ENCODE measurements around the gene ACTA2.

The ACTA2 gene

DNA sequence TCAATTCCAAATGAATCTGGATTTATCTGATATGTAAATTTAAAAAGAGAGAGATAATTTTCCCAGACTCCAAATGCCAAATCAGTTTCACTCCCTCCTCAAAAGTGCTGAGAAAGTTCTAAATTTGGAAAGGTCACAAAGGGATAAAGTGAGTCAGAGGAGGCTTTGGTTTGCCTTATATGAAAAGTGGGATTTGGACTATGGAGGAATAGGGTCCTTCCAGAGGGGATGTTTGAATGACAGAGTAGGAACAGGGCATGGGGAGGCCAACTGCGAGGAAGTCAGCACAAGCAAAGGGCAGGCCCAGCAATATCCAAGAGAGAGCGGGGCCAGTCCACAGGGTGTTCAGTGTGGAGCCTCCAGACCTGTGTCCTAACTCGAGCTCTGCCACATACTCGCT lies 28.2 kb upstream of the ACTA2 start:
- DNase-seq = no peak

DNA sequence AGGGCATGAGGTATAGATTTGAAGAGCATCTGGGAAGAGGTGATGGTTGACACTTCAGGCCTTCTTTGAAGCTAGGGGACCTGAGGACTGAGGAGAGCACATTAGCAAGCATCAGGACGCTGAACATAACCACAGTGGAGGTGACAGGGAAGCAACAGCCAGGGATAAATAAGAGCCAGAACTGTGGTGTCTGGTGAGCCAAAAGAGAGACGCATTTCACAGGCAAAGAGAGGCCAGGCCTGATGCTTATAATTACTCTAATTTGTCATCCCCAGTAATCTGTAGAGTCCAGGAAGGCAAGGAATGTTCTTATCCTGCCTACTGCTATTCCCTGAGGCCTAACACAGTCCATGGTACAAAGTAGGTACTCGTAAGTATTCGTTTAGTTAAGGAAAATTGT lies 27.7 kb upstream of the ACTA2 start:
- no peak for DNase-seq

DNA sequence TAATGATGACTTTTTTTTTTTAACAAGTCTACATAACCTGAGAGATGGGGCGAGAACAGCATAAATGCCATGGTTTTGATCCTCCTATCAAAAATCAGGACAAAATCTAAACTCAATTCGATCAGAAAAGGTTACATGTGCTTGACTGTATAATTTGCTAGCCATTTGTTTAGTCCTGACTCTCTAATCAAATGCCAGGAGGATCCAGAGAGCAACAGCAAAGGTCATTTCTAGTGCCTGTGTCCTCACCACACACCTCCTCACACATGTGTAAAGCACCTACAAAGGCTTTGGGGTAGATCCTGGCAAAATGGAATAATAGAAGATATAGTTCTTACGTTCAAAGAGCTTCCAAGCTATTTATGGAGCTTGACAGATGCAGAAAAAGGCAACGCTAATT lies 27.0 kb upstream of the ACTA2 start:
- DNase-seq = no peak

DNA sequence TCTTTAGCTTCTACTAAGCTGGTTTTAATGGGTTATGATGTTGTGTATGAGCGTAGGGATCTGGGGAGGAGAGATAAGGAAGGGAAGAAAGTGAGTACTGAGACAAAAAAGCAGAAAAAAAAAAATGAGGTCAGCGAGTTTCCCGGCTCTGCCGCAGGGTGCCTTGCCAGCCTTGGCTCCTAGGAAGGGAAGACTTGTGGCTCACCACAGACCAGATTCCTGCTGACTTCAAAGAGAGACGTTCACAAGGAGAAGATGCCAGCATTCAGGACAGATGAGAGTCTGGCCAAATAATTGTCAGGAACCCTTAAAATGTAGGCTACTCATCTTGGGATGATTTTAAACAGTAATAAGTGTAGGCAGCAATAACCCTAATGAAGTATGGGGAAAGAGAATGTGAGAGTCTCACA lies 26.6 kb upstream of the ACTA2 start:
- DNase-seq = no peak

GRCh38 chr10:88978463-88978862 lies 25.9 kb upstream of the ACTA2 start:
- DNase-seq = no peak

DNA sequence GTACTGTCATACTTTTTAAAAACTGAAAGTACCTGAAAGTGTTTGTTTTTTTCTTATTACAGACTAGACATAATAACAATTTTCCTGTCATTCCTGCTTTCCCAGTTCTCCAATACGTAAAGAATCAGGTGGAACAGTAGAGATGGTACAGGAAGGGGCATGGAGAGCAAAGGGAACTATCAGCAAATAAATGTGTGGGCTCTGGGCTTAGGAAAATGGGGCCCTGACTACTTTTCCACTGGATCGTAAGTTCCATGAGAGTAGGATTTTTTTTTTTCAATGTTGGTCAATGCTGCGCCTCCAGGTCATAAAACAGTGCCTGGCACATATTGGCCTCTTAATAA lies 22.8 kb upstream of the ACTA2 start:
- no peak for DNase-seq

GRCh38 chr10:88974446-88975376 lies 22.1 kb upstream of the ACTA2 start:
- no peak for DNase-seq

DNA sequence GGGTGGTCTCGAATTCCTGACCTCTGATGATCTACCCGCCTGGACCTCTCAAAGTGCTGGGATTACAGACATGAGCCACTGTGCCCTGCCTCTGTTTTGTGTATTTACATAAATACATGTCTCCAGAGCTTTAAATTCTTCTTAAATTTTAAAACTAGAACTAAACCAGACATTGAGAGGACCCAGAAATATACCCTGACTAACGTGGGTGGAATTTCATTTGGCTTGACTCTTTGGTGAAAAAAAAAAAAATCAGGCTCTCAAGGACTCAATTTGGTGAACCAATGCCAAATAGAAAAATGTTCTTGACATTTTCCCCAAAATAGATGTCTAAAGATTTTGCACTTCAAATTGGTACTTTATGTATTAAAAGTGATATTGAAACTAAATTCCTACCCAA lies 21.4 kb upstream of the ACTA2 start:
- DNase-seq = no peak

DNA sequence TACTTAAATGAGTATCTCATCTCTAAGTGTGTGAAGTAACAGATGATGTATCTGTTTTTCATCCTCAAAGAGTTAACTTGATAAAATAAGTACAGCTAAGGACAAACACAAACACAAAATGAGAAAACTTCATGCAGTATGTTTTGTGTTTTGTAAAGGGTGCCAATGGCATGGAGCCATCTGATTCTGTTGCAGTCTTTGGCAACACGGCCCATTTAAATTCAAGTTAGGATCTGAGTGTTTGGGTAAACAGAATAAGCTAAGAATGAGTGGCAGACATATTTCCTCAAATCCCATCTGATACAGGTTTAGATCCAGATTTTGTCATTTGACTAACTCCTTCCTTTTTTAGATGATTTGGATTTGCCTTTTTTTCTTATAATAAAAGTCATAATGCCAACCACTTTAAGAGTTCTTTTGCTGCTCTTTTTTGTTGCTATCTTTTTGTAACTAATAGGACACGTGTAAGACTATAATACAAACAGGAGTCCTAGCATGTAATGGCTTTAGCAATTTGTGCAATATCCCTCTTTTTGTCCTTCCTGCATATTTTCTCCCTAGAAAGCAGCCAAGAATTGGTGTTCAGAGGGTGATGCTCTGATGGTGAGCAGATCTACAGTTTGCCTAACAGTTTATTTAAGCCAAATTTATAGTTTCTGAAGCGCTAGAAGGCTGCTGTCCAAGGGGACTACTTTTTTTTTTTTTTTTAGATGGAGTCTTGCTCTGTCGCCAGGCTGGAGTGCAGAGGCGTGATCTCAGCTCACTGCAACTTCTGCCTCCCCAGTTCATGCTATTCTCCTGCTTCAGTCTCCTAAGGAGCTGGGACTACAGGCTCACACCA lies 18.9 kb upstream of the ACTA2 start:
- DNase-seq = no peak

GRCh38 chr10:88968391-88968790 lies 15.8 kb upstream of the ACTA2 start:
- no peak for DNase-seq

DNA sequence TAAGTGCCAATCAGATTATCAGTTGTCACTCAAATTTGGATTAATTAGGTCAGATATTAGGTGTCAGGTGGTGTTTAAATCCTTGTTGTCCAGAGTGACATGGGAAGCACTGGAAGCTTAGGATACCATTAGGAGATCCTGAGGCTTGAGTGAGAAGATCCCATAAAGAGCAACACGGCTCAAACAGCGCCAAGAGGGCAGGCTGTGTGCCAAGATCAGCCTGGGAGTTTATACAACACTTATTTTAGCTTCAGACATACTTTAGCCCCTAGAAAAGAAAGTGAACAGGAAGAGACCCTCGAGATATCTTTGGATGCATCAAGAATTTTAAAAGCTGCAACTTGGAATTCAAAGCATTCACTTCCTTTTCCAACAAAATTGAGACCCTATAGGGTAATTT lies 14.2 kb upstream of the ACTA2 start:
- DNase-seq = no peak

- no peak for DNase-seq
Measured at GRCh38 chr10:88964869-88965415, 12.4 kb upstream of the ACTA2 start.

DNA sequence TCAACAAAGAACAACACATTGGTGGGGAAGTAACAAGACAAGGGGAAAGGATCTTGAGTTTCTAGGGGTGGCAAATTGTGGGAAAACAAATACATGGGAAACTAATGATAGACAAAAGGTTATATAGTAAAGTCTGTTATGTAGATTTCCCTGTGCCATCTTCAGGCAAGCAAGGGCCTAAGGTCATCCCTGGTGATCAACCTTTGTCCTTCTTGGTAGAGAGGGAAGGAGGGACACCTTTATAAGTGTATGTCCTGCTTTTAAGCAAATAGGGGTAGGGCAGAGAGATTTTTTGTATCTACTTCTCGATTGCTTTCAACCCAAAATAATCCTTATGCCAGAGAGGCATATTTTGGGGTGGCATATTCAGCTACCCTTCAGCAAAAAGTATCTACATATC lies 11.8 kb upstream of the ACTA2 start:
- DNase-seq = no peak

DNA sequence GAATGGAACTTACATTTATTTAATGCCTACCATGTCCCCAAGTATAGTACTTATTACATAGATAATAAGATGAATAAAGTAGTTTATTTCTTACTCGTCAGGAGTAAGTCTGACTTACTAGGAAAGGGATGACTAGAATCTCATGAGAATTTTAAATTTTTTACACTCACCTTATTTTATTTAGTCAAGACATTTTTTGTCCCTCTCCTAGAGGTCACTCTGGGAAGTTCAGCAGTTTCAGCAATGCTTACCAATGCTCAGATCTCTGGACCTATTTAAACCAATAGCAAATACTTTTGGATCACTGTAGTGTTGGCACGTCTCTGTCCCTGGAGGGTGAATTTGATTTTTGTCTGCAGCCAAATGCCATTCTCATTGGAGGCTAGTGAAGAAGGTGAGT lies 10.7 kb upstream of the ACTA2 start:
- DNase-seq = no peak

DNA sequence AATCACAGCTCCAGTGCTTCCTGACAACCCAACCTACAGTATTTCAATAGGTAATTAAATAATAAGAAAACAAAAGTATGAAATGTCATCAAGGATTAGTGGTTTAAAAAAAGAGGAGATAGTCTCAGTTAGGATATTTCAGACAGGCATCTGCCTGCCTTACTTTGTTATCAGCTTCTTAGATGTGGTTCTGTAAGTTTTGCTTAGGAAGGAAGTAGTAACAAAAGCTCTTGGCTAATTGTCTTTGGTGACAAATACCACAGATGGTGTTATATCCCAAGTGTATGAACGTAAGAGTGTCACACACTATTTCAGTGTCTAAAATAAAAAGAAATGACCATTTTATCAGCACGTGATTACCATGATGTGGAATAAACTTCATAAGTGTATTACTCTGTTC lies 9.8 kb upstream of the ACTA2 start:
- DNase-seq = no peak

DNA sequence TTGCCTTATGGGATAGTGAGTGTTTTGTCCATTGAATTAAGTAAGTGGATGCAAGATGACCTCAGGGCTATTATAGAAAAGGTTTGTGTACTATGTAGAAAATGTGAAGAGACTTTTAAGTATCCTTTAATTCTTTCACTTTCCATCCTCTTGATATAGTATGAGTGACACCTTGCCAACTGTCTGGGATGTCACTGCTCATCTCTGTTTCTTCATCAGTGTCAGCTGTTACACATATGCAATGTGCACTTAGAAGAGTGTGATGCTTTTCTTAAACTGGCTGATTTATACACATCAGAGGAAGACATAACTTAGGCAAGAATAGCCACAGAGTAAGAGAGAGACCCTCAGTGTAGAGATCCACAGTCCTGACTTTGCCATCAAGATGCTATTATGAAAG lies 8.7 kb upstream of the ACTA2 start:
- no peak for DNase-seq

GRCh38 chr10:88960802-88961201 lies 8.2 kb upstream of the ACTA2 start:
- DNase-seq = peak; percentile 26

DNA sequence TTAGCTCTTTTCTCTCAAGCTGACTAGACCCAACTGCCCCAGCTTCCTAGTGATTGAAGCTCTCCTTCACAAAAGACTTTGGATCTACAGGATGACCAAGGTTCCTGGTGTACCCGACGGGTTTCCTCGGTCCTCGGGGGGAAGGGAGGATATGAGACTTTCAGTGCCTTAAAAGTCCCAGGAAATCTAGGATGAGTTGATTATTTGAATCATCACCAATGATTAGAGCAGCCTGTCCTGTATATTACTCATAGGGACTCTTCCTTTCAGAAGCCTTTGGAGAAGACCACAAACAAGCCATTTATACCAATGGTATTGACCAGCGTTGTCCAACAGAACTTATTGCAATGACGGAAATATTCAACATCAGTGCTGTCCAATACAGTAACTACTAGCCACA lies 6.1 kb upstream of the ACTA2 start:
- DNase-seq = no peak

DNA sequence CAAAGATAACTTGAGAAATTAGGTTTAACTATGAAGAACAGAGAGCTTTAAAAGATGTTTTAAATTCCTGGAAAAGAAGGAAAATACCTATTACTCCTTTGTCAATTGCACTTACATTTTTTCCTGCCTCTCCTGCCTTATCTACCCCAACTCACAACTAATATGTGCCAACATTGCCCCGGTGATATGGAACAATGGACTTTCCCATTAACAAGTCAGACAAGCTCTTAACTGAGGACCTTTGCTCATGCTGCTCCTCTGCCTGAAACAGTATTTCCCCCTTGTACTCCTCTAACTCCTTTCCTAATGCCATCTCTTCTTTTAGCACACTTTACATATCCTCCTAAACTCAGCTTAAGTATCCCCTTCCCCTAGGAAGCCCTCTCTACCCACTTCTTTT lies 4.8 kb upstream of the ACTA2 start:
- no peak for DNase-seq

DNA sequence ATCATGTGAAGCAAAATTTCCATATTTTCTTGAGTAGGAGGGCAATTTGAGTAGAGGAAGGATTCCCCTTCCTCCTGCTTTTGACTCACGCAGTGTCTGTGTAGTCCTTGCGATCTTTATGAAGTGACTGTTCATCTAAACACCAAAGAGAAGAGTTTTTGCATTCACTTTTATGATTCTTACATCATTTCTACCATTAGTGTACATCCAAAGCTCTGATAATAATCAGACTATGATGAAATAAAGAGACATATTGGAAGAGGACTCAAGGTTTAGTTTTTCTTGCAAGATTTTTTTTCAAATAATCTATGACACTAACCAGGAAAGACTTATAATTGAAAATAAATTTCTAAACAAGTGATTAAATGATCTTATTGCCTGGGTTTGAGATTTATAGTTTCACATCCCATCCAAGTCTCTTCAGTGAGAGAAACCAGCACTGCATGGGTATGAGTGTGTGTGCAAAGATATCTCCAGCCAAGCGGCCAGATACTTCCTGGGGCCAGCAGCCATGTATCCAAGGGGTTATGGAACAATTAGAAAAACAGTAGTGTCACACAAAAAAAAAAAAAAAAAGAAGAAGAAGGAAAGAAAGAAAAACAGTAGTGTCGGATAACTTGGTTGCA lies 2.0 kb upstream of the ACTA2 start:
- no peak for DNase-seq

- no peak for DNase-seq
Measured at GRCh38 chr10:88953662-88954061, 1.1 kb upstream of the ACTA2 start.

- no peak for DNase-seq
Measured at GRCh38 chr10:88949912-88950837, 2.4 kb downstream of the ACTA2 start.
